Breast epithelium (tissue), 4 donors: ENCODE data around the gene RHOV. TPM values are rescaled to one million over a fixed set of nuclear protein-coding genes. Genes with fewer than 3 reads are reported as not detected.

ENCODE experiments used
- DNase-seq, 2 donors: peaks; one replicate each; pipeline ENCODE4 v3.0.0-alpha.2; 2019; ENCODE audit warnings: low spot score in 2 of 2
- H3K27ac ChIP-seq, 2 donors: fragments of 200-600 bp; sonication (generic) in 1 of 2; one replicate each; pipeline ENCODE4 v1.5.1; 2016 to 2019; ENCODE audit warnings: mild to moderate bottlenecking in 1 of 2
- H3K27me3 ChIP-seq, 2 donors: fragments of 200-600 bp; sonication (generic) in 1 of 2; one replicate each; pipeline versions ENCODE4 v1.5.1 to v1.6.0; 2017 to 2019; ENCODE audit warnings: control low read depth in 1 of 2, mild to moderate bottlenecking in 1 of 2
- H3K36me3 ChIP-seq: fragments of 200-600 bp; one replicate; pipeline ENCODE4 v1.5.1; 2019
- H3K4me1 ChIP-seq, 2 donors: fragments of 200-600 bp; sonication (generic); one replicate each; pipeline ENCODE4 v1.5.1; 2016 to 2019; ENCODE audit warnings: control low read depth in 1 of 2
- H3K4me3 ChIP-seq, 3 donors: fragments of 200-600 bp; sonication (generic); 1 replicate in 2 of 3; 2 replicates in 1 of 3; pipeline ENCODE4 v1.5.1; 2016 to 2019; ENCODE audit warnings: mild to moderate bottlenecking in 3 of 3, moderate library complexity in 2 of 3
- H3K9me3 ChIP-seq, 2 donors: fragments of 200-600 bp; sonication (generic) in 1 of 2; one replicate each; pipeline ENCODE4 v1.5.1; 2016 to 2019; ENCODE audit warnings: control low read depth in 1 of 2
- POLR2A ChIP-seq: fragments of 450-650 bp; IDR thresholded peaks from one replicate; pipeline ENCODE4 v1.6.1; 2016; ENCODE audit warnings: antibody characterized with exemption, mild to moderate bottlenecking, moderate library complexity
- POLR2AphosphoS5 ChIP-seq, 3 donors: sonication (generic); formaldehyde crosslinking; IDR thresholded peaks; one replicate each; pipeline ENCODE4 v1.6.1; 2017; ENCODE audit warnings: antibody characterized with exemption in 3 of 3
- intact Hi-C: fragments of 100-400 bp; cut with DNase I; formaldehyde crosslinking; loops from one replicate; pipeline ENCODE4 v1.15.1; 2023; ENCODE audit warnings: low total_unique reads
- total RNA-seq, 3 donors: library from RNA; depleted of rRNA; stranded (reverse); fragments of >200 nt; gene quantifications; one replicate each; pipeline ENCODE4 v1.1.0, GENCODE V29; 2016
- TF ChIP-seq, protein P1 (sequence below), 3 donors: fragments of 450-650 bp; IDR thresholded peaks; one replicate each; pipeline ENCODE4 v1.5.1; 2016 to 2017; ENCODE audit warnings: antibody characterized with exemption in 3 of 3, mild to moderate bottlenecking in 3 of 3, moderate library complexity in 3 of 3

RHOV gene
- total RNA-seq, 3 donors from 2014 or later: 8.5 to 12.1 TPM; not detected in 1

DNA sequence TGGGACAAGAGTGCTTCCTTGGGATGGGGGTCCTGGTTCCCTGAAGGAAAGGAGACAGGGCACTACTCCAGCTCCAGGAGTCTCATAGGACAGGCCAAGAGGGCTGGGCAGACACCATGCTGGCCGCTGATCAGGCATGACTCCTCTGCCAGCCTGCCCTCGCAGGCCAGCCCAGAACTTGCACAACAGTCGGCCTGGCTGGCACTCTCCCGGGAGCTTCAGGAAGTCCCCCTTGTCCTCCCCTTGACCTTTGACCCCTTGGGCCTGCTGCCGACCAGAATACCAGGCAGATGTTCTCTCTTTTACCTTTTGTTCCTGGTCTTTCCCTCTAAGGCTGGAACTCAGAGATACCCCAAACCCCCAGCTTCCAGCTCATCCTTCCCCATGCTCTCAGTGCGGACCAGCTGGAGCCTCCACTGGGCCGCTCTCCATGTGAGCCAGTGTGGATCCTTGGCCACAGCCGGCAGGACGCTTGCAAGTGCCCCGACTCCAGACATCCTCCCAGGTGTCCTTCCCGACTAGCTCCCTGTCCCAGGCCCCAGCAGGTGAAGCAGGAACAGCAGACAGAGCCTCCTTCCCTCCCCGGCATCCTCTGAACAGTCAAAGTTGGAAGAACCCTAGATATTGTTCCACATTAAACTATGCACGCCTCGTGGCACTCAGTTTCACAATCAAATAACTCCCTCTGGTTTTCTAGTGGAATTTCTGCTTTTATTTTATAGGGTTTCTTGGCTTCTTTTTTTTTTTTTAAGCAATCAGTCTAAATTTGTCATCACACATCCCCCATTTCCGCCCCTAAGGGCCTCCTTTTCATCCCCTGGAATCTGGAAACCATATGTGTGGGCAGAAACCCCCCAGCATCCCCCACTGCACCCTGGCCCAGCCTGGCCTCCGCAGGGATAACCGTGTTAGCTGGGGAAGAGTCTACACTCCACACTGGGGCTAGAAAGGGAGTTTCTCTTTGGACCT is 35.9 kb upstream of the RHOV start:
- peak in 1 of 2 donors; percentile 45 for DNase-seq
- peak overlapping the region; percentile 48 to 50 for H3K27ac ChIP-seq
- H3K36me3 ChIP-seq: no peaks in the 10 kb centered on the region
- H3K9me3 ChIP-seq: no peaks in the 10 kb centered on the region
- intact Hi-C loops: loop anchor here (5.0 to 10.0 kb wide), 2 partner anchors 107 to 215 kb away; partner anchors contain the start of gene RAD51
- TF ChIP-seq, protein P1, sequence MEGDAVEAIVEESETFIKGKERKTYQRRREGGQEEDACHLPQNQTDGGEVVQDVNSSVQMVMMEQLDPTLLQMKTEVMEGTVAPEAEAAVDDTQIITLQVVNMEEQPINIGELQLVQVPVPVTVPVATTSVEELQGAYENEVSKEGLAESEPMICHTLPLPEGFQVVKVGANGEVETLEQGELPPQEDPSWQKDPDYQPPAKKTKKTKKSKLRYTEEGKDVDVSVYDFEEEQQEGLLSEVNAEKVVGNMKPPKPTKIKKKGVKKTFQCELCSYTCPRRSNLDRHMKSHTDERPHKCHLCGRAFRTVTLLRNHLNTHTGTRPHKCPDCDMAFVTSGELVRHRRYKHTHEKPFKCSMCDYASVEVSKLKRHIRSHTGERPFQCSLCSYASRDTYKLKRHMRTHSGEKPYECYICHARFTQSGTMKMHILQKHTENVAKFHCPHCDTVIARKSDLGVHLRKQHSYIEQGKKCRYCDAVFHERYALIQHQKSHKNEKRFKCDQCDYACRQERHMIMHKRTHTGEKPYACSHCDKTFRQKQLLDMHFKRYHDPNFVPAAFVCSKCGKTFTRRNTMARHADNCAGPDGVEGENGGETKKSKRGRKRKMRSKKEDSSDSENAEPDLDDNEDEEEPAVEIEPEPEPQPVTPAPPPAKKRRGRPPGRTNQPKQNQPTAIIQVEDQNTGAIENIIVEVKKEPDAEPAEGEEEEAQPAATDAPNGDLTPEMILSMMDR (IDR thresholded peaks at IDR 0.05): no peak
- no peak for TF ChIP-seq POLR2A
- TF ChIP-seq POLR2AphosphoS5 (IDR thresholded peaks at IDR 0.05): no peak
- no peaks in the 10 kb centered on the region for H3K27me3 ChIP-seq
- H3K4me3 ChIP-seq: no peak overlapping the region
- H3K4me1 ChIP-seq: peaks cover 6 to 24% of the 10 kb centered on the region in 2 donors

DNA sequence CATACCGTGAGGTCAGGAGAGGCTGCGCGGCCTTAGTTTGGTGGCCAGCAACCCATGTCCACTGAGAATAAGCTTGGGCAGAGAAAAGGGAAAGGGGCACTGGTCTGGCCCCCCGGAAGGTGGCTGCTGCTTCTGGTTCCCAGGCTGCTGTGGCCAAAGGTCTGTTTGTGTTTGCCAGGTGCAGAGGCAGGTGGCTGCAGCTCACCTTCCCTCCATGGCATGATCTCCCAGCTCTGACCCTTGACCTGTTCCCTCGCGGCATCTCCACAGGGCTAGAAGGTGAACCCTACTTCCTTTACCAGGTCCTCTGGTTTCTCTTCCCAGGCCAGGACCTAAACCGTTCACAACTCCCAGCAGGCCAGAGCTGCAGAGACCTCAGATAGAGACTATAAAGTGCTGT is 34.1 kb upstream of the RHOV start:
- Histone ChIP-seq H3K9me3 (no peaks in the 10 kb centered on the region), H3K27me3 (no peaks in the 10 kb centered on the region), H3K4me1 (peaks cover 6 to 24% of the 10 kb centered on the region in 2 donors), H3K27ac (peak overlapping the region; percentile 97 to 98), H3K36me3 (no peaks in the 10 kb centered on the region), H3K4me3 (no peak overlapping the region)
- intact Hi-C loops: loop anchor here (5.0 to 10.0 kb wide), 2 partner anchors 109 to 213 kb away; partner anchors contain the start of gene RAD51
- no peak for DNase-seq
- TF ChIP-seq POLR2AphosphoS5 (IDR thresholded peaks at IDR 0.05): no peak
- TF ChIP-seq, protein P1 (IDR thresholded peaks at IDR 0.05): no peak
- TF ChIP-seq POLR2A: no peak

DNA sequence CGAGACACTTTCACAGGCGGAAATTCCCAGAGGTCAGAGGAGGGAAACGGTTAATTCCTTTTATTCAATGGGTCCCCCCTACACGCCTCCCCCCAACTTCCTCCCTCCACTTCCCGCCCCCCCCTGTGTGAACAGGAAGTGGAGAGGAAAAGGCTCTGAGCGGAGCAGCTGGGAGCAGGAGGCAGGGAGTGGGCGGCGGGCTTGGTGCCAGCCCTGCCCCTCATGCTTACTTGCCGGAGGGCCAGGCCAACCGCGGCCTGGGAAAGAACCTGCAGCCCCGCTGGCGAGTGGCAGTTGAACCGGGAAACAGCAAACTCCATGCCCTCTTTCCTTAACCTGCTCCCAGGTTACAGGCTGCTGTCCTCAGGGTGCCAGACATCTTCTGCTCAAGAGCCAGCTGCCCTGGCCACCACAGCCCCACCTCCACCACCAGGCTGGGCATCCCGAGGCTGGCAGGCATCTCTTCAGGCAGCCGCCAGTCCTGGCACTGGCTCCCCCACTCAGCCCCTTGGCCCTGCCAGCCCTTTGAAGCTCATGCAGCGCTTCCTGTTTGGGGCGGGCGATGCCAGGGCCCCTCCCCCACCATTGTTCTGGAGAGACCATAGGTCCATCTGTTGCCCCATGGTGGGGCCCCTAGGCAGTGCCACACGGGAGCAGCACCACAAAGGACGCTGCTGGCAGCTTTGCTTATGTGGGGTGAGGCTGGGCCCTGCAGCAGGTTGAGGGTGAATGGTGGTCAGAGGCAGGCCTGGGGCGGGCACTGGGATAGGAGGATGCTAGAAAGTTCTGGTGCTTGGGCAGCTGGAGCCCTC is 33.2 kb upstream of the RHOV start:
- peak overlapping the region; percentile 97 to 98 for H3K27ac ChIP-seq
- peaks cover 6 to 24% of the 10 kb centered on the region in 2 donors for H3K4me1 ChIP-seq
- H3K27me3 ChIP-seq: no peaks in the 10 kb centered on the region
- H3K4me3 ChIP-seq: peak overlapping the region; percentile 44 to 68 (median 51)
- intact Hi-C loops: loop anchor here (1.0 to 10.0 kb wide), 3 partner anchors 27 to 212 kb away; partner anchors contain the start of gene RAD51
- no peak for TF ChIP-seq POLR2A
- TF ChIP-seq POLR2AphosphoS5 (IDR thresholded peaks at IDR 0.05): no peak
- TF ChIP-seq, protein P1 (IDR thresholded peaks at IDR 0.05): no peak
- H3K36me3 ChIP-seq: no peaks in the 10 kb centered on the region
- H3K9me3 ChIP-seq: no peaks in the 10 kb centered on the region
- DNase-seq: peak in 1 of 2 donors; percentile 55

DNA sequence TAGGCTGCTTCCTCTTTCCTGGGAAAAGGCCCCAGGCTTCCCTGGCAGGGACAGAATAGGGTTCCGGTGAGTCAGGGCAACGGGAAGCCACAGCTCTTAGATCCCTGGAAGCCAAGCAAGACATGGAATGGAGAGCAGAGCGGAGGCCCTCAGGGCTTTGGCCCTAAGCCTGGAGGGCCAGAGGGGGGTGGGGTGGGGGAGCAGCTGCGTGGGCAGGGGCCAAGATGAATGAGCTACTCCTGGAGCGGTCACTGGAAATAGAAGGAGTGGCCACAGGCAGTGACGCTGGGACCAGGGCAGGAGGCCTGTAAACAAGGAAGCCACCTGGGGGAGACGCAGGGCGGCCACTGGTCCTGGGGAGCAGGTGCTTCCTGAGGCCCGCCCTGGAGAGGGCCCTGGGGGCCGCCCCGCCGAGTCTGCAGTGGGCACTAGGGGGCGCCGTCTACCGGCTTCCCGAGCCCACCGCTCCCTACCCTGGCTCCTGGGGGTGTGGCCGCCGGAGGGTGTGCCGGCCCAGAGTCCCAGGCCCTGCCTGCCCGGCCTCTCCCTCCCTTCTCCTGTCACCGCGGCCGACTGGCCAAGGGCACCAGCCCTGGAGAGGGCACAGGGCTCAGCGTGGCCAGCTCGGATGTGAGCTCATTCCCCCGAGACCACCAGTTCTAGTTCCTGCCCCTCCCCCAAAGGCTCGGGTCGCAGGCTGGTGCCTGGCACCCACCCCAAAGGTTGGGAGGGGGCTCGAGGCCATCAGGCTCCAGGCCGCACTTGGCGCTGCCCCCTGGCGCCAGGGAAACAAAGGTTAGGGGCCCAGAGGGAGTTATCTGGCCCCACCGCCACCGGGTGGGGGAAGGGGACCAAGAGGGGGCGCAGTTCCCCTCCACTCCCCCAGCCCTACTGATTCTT is 32.3 kb upstream of the RHOV start:
- no peaks in the 10 kb centered on the region for H3K36me3 ChIP-seq
- H3K4me3 ChIP-seq: peak overlapping the region; percentile 44 to 68 (median 51)
- intact Hi-C loops: loop anchor here (1.0 to 10.0 kb wide), 3 partner anchors 28 to 212 kb away; partner anchors contain the start of gene RAD51
- H3K4me1 ChIP-seq: peaks cover 6 to 24% of the 10 kb centered on the region in 2 donors
- no peaks in the 10 kb centered on the region for H3K27me3 ChIP-seq
- DNase-seq: peak; percentile 88
- peak overlapping the region; percentile 97 to 98 for H3K27ac ChIP-seq
- peak; percentile 23 to 59 (median 56) for TF ChIP-seq POLR2AphosphoS5 (IDR thresholded peaks at IDR 0.05)
- TF ChIP-seq POLR2A: no peak
- TF ChIP-seq, protein P1 (IDR thresholded peaks at IDR 0.05): peak; percentile 54 to 85 (median 84)
- H3K9me3 ChIP-seq: no peaks in the 10 kb centered on the region
